ENCODE data around the gene CELA2B.

The CELA2B gene

GRCh38 chr1:15445390-15446122, 30.3 kb upstream of the CELA2B start:
- no peak for ATAC-seq

GRCh38 chr1:15446212-15446611, 29.7 kb upstream of the CELA2B start:
- TF ChIP-seq TCF4 (CRISPR knock-in tag; IDR thresholded peaks at IDR 0.05; ENCODE audit: borderline replicate concordance), result no peak
- TF ChIP-seq CSDC2 (CRISPR knock-in tag; IDR thresholded peaks at IDR 0.05), result no peak
- TF ChIP-seq ZC3H10 (CRISPR knock-in tag; IDR thresholded peaks at IDR 0.05), result no peak
- TF ChIP-seq ZNF70 (CRISPR knock-in tag; IDR thresholded peaks at IDR 0.05), result no peak
- TF ChIP-seq CREB5 (CRISPR knock-in tag; IDR thresholded peaks at IDR 0.05; ENCODE audit: low read depth), result no peak
- no peak for TF ChIP-seq ARNTL (CRISPR knock-in tag; IDR thresholded peaks at IDR 0.05; ENCODE audit: borderline replicate concordance, low read depth)
- TF ChIP-seq SNAI2 (CRISPR knock-in tag; IDR thresholded peaks at IDR 0.05), result no peak
- TF ChIP-seq POU6F1 (CRISPR knock-in tag; IDR thresholded peaks at IDR 0.05; ENCODE audit: borderline replicate concordance, low read depth), result no peak
- TF ChIP-seq ISL1 (CRISPR knock-in tag; IDR thresholded peaks at IDR 0.05), result no peak
- no peak for TF ChIP-seq PATZ1 (CRISPR knock-in tag; IDR thresholded peaks at IDR 0.05; ENCODE audit: borderline replicate concordance)
- TF ChIP-seq PPARA (CRISPR knock-in tag; IDR thresholded peaks at IDR 0.05; ENCODE audit: borderline replicate concordance), result no peak
- no peak for TF ChIP-seq GLIS3 (CRISPR knock-in tag; IDR thresholded peaks at IDR 0.05)
- TF ChIP-seq TOX (CRISPR knock-in tag; IDR thresholded peaks at IDR 0.05; ENCODE audit: borderline replicate concordance), result no peak
- no peak for TF ChIP-seq CSRNP3 (CRISPR knock-in tag; IDR thresholded peaks at IDR 0.05)
- no peak for ATAC-seq

More at GRCh38 chr1:15445390-15446122, 30.3 kb upstream of the CELA2B start:
- no peak for TF ChIP-seq CSRNP3 (CRISPR knock-in tag; IDR thresholded peaks at IDR 0.05)
- TF ChIP-seq TOX (CRISPR knock-in tag; IDR thresholded peaks at IDR 0.05; ENCODE audit: borderline replicate concordance), result no peak

GRCh38 chr1:15448877-15449462, 26.9 kb upstream of the CELA2B start:
- ATAC-seq, result no peak
- no peak for TF ChIP-seq ZFP30 (CRISPR knock-in tag; IDR thresholded peaks at IDR 0.05)
- TF ChIP-seq ZC3H10 (CRISPR knock-in tag; IDR thresholded peaks at IDR 0.05), result no peak
- no peak for TF ChIP-seq ZNF70 (CRISPR knock-in tag; IDR thresholded peaks at IDR 0.05)
- TF ChIP-seq ESRRG (CRISPR knock-in tag; IDR thresholded peaks at IDR 0.05), result no peak
- TF ChIP-seq PPARA (CRISPR knock-in tag; IDR thresholded peaks at IDR 0.05; ENCODE audit: borderline replicate concordance), result no peak
- no peak for TF ChIP-seq ZNF8 (CRISPR knock-in tag; IDR thresholded peaks at IDR 0.05)
- no peak for TF ChIP-seq CSRNP3 (CRISPR knock-in tag; IDR thresholded peaks at IDR 0.05)
- TF ChIP-seq CREB5 (CRISPR knock-in tag; IDR thresholded peaks at IDR 0.05; ENCODE audit: low read depth), result no peak
- TF ChIP-seq BACH2 (CRISPR knock-in tag; IDR thresholded peaks at IDR 0.05; ENCODE audit: borderline replicate concordance), result no peak
- TF ChIP-seq RARB (CRISPR knock-in tag; IDR thresholded peaks at IDR 0.05), result no peak
- TF ChIP-seq TSHZ2 (CRISPR knock-in tag; IDR thresholded peaks at IDR 0.05), result no peak
- no peak for TF ChIP-seq TOX (CRISPR knock-in tag; IDR thresholded peaks at IDR 0.05; ENCODE audit: borderline replicate concordance)
- no peak for TF ChIP-seq POU6F1 (CRISPR knock-in tag; IDR thresholded peaks at IDR 0.05; ENCODE audit: borderline replicate concordance, low read depth)
